MG63 (cell line): ENCODE data around the gene PBX3. TPM values are rescaled to one million over a fixed set of nuclear protein-coding genes. Genes with fewer than 3 reads are reported as not detected.

ENCODE experiments used
- DNase-seq: peaks from one replicate; pipeline ENCODE4 v3.0.0-alpha.2; 2020
- H3K27me3 ChIP-seq: fragments of 250-450 bp; sonication (Bioruptor Pico); 2 replicates; pipeline ENCODE4 v1.5.1; 2020; ENCODE audit warnings: mild to moderate bottlenecking, moderate library complexity
- H3K36me3 ChIP-seq: fragments of 250-450 bp; sonication (Bioruptor Pico); 2 replicates; pipeline ENCODE4 v1.5.1; 2020; ENCODE audit warnings: mild to moderate bottlenecking, moderate library complexity
- H3K4me3 ChIP-seq: fragments of 250-450 bp; sonication (Bioruptor Pico); 2 replicates; pipeline ENCODE4 v1.5.1; 2020; ENCODE audit warnings: mild to moderate bottlenecking, moderate library complexity
- H3K9me3 ChIP-seq: fragments of 250-450 bp; sonication (Bioruptor Pico); 2 replicates; pipeline ENCODE4 v1.5.1; 2020; ENCODE audit warnings: mild to moderate bottlenecking, moderate library complexity
- total RNA-seq: library from RNA; depleted of rRNA; stranded (reverse); fragments of >200 nt; shearing (Covaris generic); gene quantifications from 2 replicates; pipeline ENCODE4 v1.2.3, GENCODE V29; 2014; ENCODE audit warnings: low replicate concordance

Gene PBX3
- total RNA-seq, 1 experiment from 2014 or later = 12.4 TPM

GRCh38 chr9:125919565-125919964 lies 172.4 kb downstream of the PBX3 start:
- Histone ChIP-seq H3K27me3 (no peaks in the 10 kb centered on the region), H3K4me3 (no peak overlapping the region), H3K36me3 (no peaks in the 10 kb centered on the region), H3K9me3 (no peaks in the 10 kb centered on the region)
- DNase-seq = no peak

- Histone ChIP-seq H3K4me3 (no peak overlapping the region), H3K9me3 (no peaks in the 10 kb centered on the region), H3K36me3 (no peaks in the 10 kb centered on the region), H3K27me3 (no peaks in the 10 kb centered on the region)
- DNase-seq = no peak
Observed at GRCh38 chr9:125920402-125920801, 173.2 kb downstream of the PBX3 start.

DNA sequence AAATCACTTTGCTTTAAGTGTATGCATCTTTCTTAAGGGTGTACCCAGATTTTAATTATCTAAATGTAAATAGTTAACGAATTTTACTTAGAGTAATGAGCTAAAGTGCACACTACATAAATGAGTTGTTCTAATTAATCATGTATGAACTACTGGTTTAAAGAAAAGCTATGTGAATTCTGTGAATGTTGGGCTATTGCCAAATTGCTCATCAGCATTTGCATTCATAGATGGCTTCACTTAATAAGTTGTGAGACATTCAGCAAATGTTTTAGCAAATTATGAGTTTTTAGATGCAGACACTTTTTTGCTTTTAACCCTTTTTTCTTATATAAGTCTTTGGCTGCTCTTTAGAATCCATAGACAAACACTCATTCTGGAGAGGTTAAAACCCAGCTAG lies 175.7 kb downstream of the PBX3 start:
- no peaks in the 10 kb centered on the region for H3K36me3 ChIP-seq
- no peaks in the 10 kb centered on the region for H3K9me3 ChIP-seq
- H3K27me3 ChIP-seq = no peaks in the 10 kb centered on the region
- H3K4me3 ChIP-seq = no peak overlapping the region
- no peak for DNase-seq

GRCh38 chr9:125924351-125924750 lies 177.2 kb downstream of the PBX3 start:
- Histone ChIP-seq H3K9me3 (no peaks in the 10 kb centered on the region), H3K36me3 (no peaks in the 10 kb centered on the region), H3K27me3 (no peaks in the 10 kb centered on the region), H3K4me3 (no peak overlapping the region)
- DNase-seq = no peak

GRCh38 chr9:125926936-125927335 lies 179.8 kb downstream of the PBX3 start:
- no peak for DNase-seq
- H3K27me3 ChIP-seq = no peaks in the 10 kb centered on the region
- no peak overlapping the region for H3K4me3 ChIP-seq
- H3K36me3 ChIP-seq = no peaks in the 10 kb centered on the region
- no peaks in the 10 kb centered on the region for H3K9me3 ChIP-seq

GRCh38 chr9:125929846-125930245 lies 182.7 kb downstream of the PBX3 start:
- no peak for DNase-seq
- no peak overlapping the region for H3K4me3 ChIP-seq
- no peaks in the 10 kb centered on the region for H3K9me3 ChIP-seq
- no peaks in the 10 kb centered on the region for H3K36me3 ChIP-seq
- H3K27me3 ChIP-seq = no peaks in the 10 kb centered on the region

GRCh38 chr9:125931211-125931610 lies 184.0 kb downstream of the PBX3 start:
- Histone ChIP-seq H3K27me3 (no peaks in the 10 kb centered on the region), H3K36me3 (no peaks in the 10 kb centered on the region), H3K4me3 (no peak overlapping the region), H3K9me3 (no peaks in the 10 kb centered on the region)
- no peak for DNase-seq

DNA sequence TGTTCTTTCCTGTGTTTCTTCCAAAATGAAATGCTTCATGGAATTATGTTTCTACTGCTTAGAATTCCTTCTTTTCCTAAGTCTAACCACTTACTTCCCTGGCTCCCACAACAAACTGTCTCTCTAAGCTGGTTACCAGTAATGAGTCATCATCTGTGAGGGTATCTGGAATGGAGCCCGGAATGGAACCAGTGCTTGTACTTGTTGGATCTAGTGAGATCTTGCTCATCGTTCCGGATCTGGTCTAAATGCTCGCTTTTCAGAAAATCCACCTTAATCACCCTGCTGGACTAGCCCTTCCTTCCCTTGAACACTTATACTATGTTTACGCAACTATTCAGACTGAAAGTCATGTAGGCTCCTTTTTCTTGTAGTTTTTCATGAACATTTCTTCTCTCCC lies 184.8 kb downstream of the PBX3 start:
- peak; percentile 93 for DNase-seq
- Histone ChIP-seq H3K36me3 (no peaks in the 10 kb centered on the region), H3K27me3 (no peaks in the 10 kb centered on the region), H3K4me3 (no peak overlapping the region), H3K9me3 (no peaks in the 10 kb centered on the region)

- Histone ChIP-seq H3K9me3 (no peaks in the 10 kb centered on the region), H3K36me3 (no peaks in the 10 kb centered on the region), H3K27me3 (no peaks in the 10 kb centered on the region), H3K4me3 (no peak overlapping the region)
- no peak for DNase-seq
Observed at GRCh38 chr9:125932746-125933455, 185.7 kb downstream of the PBX3 start.

- Histone ChIP-seq H3K27me3 (no peaks in the 10 kb centered on the region), H3K36me3 (no peaks in the 10 kb centered on the region; the same call in 1 of the 2 replicates), H3K4me3 (no peak overlapping the region), H3K9me3 (no peaks in the 10 kb centered on the region; the same call in 1 of the 2 replicates)
- DNase-seq = no peak
Observed at GRCh38 chr9:125942125-125942524, 195.0 kb downstream of the PBX3 start.

- no peak for DNase-seq
- Histone ChIP-seq H3K27me3 (no peaks in the 10 kb centered on the region), H3K9me3 (no peaks in the 10 kb centered on the region; the same call in 1 of the 2 replicates), H3K36me3 (no peaks in the 10 kb centered on the region; the same call in 1 of the 2 replicates), H3K4me3 (no peak overlapping the region)
Observed at GRCh38 chr9:125943831-125944230, 196.7 kb downstream of the PBX3 start.

- H3K27me3 ChIP-seq = no peaks in the 10 kb centered on the region
- no peaks in the 10 kb centered on the region for H3K36me3 ChIP-seq
- DNase-seq = no peak
Observed at GRCh38 chr9:125946397-125946796, 199.2 kb downstream of the PBX3 start.

GRCh38 chr9:125948887-125949596 lies 201.9 kb downstream of the PBX3 start:
- DNase-seq = peak; percentile 47
- no peak overlapping the region for H3K4me3 ChIP-seq
- no peaks in the 10 kb centered on the region for H3K27me3 ChIP-seq
- H3K9me3 ChIP-seq = no peaks in the 10 kb centered on the region; the same call in 1 of the 2 replicates
- no peaks in the 10 kb centered on the region for H3K36me3 ChIP-seq

More at GRCh38 chr9:125946397-125946796, 199.2 kb downstream of the PBX3 start:
- Histone ChIP-seq H3K4me3 (no peak overlapping the region), H3K9me3 (no peaks in the 10 kb centered on the region; the same call in 1 of the 2 replicates)

GRCh38 chr9:125949703-125950460 lies 202.7 kb downstream of the PBX3 start:
- Histone ChIP-seq H3K36me3 (no peaks in the 10 kb centered on the region), H3K27me3 (no peaks in the 10 kb centered on the region), H3K4me3 (no peak overlapping the region), H3K9me3 (no peaks in the 10 kb centered on the region; the same call in 1 of the 2 replicates)
- no peak for DNase-seq

DNA sequence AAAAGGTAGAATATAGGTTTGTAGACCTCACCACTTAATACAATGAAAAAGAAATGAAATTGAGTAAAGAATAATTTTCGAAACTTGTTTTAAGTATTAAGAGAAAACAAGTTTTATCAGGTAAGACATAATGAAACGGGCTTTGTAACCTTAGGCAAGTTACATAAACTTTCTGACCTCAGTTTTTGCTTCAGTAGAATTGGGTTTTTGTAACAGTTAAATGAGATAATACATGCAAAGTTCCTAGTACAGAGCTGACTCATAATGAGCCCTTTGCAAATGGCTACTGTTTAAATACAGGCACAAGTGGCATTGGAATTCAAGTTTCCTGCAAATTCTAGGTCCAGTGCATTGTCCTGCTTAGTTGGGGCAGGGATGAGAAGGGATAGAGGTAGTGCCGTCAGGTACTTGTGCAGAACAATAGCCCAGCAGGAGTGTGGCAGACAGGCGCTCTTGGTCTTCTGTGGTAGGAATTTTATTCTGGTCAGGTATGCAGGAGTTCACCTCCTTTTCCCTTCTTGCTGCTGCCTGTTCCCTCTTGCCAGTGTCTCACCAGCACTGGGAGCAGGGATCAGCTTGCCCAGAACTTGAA lies 203.8 kb downstream of the PBX3 start:
- DNase-seq = no peak
- H3K27me3 ChIP-seq = no peaks in the 10 kb centered on the region
- no peak overlapping the region for H3K4me3 ChIP-seq

DNA sequence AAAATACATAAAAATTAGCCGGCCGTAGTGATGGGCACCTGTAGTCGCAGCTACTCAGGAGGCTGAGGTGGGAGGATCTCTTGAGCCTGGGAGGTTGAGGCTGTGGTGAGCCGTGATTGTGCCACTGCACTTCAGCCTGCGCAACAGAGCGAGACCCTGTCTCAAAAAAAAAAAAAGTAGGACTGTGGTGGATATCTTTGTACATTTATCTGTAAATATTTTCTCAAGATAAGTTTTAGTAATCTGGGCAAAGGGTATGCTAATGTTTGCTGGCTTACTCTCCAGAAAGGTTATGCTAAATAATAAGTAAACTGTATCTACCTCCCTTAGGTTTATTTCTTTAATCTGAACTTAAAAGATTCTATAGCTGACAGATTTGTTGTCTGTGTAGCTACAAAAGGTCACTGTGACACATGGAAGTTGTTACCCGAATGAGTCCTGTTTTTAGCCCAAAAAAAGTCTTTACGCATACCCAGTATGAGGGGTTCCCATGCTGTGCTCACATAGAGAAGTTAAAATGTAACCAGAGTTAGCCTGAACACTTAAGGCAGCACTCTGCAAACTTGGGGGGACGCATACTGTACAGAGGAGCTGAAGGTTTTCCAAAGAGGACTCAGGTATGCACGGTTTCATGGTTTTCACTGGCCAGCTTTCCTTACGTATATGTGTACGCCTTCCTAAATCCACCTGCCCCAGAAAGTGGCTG lies 206.3 kb downstream of the PBX3 start:
- Histone ChIP-seq H3K4me3 (no peak overlapping the region), H3K9me3 (no peaks in the 10 kb centered on the region), H3K27me3 (no peaks in the 10 kb centered on the region), H3K36me3 (no peaks in the 10 kb centered on the region)
- DNase-seq = no peak

More for the DNA sequence above, 203.8 kb downstream of the PBX3 start:
- no peaks in the 10 kb centered on the region for H3K9me3 ChIP-seq
- no peaks in the 10 kb centered on the region for H3K36me3 ChIP-seq
